GM23248 (cell line): ENCODE measurements around the gene DNPH1. TPM values are rescaled to one million over a fixed set of nuclear protein-coding genes. Genes with fewer than 3 reads are reported as not detected.

Experiments
- DNase-seq: peaks from one replicate; pipeline ENCODE4 v3.0.0-alpha.2; 2015
- H2AFZ ChIP-seq: fragments of 200-600 bp; sonication (generic); 2 replicates; pipeline ENCODE4 v1.6.1; 2016; ENCODE audit warnings: antibody characterized with exemption
- H3F3A ChIP-seq: fragments of 200-600 bp; sonication (generic); 2 replicates; pipeline ENCODE4 v1.6.1; 2016; ENCODE audit warnings: mild to moderate bottlenecking, antibody characterized with exemption, mixed run types; ENCODE audit not compliant: insufficient read depth
- H3K27ac ChIP-seq: fragments of 200-600 bp; sonication (generic); 2 replicates; pipeline ENCODE4 v1.5.1; 2016; ENCODE audit warnings: mild to moderate bottlenecking
- H3K27me3 ChIP-seq: fragments of 200-600 bp; sonication (generic); replicated peaks from 2 replicates; pipeline ENCODE4 v1.6.1; 2016; ENCODE audit warnings: mild to moderate bottlenecking; ENCODE audit not compliant: insufficient read depth
- H3K36me3 ChIP-seq: fragments of 200-600 bp; sonication (generic); 2 replicates; pipeline ENCODE4 v1.6.1; 2016; ENCODE audit warnings: low read depth, mild to moderate bottlenecking
- H3K4me1 ChIP-seq: fragments of 200-600 bp; sonication (generic); 2 replicates; pipeline ENCODE4 v1.6.1; 2016; ENCODE audit warnings: mild to moderate bottlenecking; ENCODE audit not compliant: insufficient read depth
- H3K4me2 ChIP-seq: fragments of 200-600 bp; sonication (generic); one replicate; pipeline ENCODE4 v1.6.1; 2016; ENCODE audit warnings: mild to moderate bottlenecking; ENCODE audit not compliant: unreplicated experiment
- H3K4me3 ChIP-seq: fragments of 200-600 bp; sonication (generic); 2 replicates; pipeline ENCODE4 v1.5.1; 2016; ENCODE audit warnings: mild to moderate bottlenecking
- H3K79me2 ChIP-seq: fragments of 200-600 bp; sonication (generic); 2 replicates; pipeline ENCODE4 v1.6.1; 2016; ENCODE audit warnings: mild to moderate bottlenecking; ENCODE audit not compliant: insufficient read depth
- H3K9ac ChIP-seq: fragments of 200-600 bp; sonication (generic); 2 replicates; pipeline ENCODE4 v1.6.1; 2016; ENCODE audit warnings: mild to moderate bottlenecking
- H3K9me2 ChIP-seq: fragments of 200-600 bp; sonication (generic); 2 replicates; pipeline ENCODE4 v1.6.1; 2016; ENCODE audit warnings: mixed run types, mild to moderate bottlenecking, moderate library complexity; ENCODE audit not compliant: insufficient read depth
- H3K9me3 ChIP-seq: fragments of 200-600 bp; sonication (generic); one replicate; pipeline ENCODE4 v1.6.1; 2017; ENCODE audit warnings: low read depth
- H4K20me1 ChIP-seq: fragments of 200-600 bp; sonication (generic); 2 replicates; pipeline ENCODE4 v1.6.0; 2016; ENCODE audit not compliant: insufficient read depth
- EZH2 ChIP-seq: fragments of 200-600 bp; sonication (generic); IDR thresholded peaks from 2 replicates; pipeline ENCODE4 v1.6.1; 2018; ENCODE audit warnings: antibody characterized with exemption, mild to moderate bottlenecking; ENCODE audit not compliant: insufficient read depth, poor library complexity, severe bottlenecking
- EZH2phosphoT487 ChIP-seq: fragments of 200-600 bp; sonication (generic); IDR thresholded peaks from 2 replicates; pipeline ENCODE4 v1.6.1; 2018; ENCODE audit warnings: antibody characterized with exemption, moderate library complexity, mild to moderate bottlenecking, low read depth; ENCODE audit not compliant: insufficient read depth
- WGBS, 2 experiments: methylation state at CpG; one replicate each; pipeline ENCODE4 v1.1.6; 2015 to 2017; ENCODE audit warnings: low lambda C conversion rate in 2 of 2, low coverage in 1 of 2; ENCODE audit errors: missing lambda C conversion rate in 2 of 2; 5-methylcytosine and 5-hydroxymethylcytosine counted together
- in situ Hi-C: fragments of 300-500 bp; cut with MboI; formaldehyde crosslinking; loops from 2 replicates; pipeline ENCODE4 v1.15.0; 2020
- polyA plus RNA-seq: library from polyadenylated mRNA; unstranded; fragments of >200 nt; fragmentation: Nextera tagmentation; extraction: Ambion mirVana; gene quantifications from 2 replicates; pipeline ENCODE4 v1.2.1, GENCODE V29; 2016
- total RNA-seq: library from RNA; depleted of rRNA; stranded (reverse); fragments of >200 nt; shearing (Covaris generic); gene quantifications from 2 replicates; pipeline ENCODE4 v1.2.3, GENCODE V29; 2014; rRNA removed

DNPH1 gene
- total RNA-seq (61.2 and 94.8 TPM in 2 replicates), polyA plus RNA-seq (90.2 and 93.6 TPM in 2 replicates)

- Histone ChIP-seq H3K9me3 (no peaks in the 10 kb centered on the region), H3K4me2 (peak within 1 kb of the TSS; percentile 76), H3K4me1 (peaks cover 4% of the 10 kb centered on the region; the same call in 1 of the 2 replicates), H4K20me1 (no peaks in the 10 kb centered on the region), H3K9me2 (no peaks in the 10 kb centered on the region), H2AFZ (peak within 1 kb of the TSS; percentile 83), H3K9ac (peak within 1 kb of the TSS; percentile 73), H3K4me3 (peak within 1 kb of the TSS; percentile 74), H3K36me3 (no peaks in the 10 kb centered on the region), H3F3A (no peaks in the 10 kb centered on the region), H3K27me3 (peaks cover 7% of the 10 kb centered on the region; the same call in 1 of the 2 replicates), H3K27ac (no peak within 1 kb of the TSS), H3K79me2 (peaks cover 6% of the 10 kb centered on the region; the same call in 1 of the 2 replicates)
- peak; percentile 85 for DNase-seq
- in situ Hi-C loops: no loop called here
- TF ChIP-seq EZH2phosphoT487 (no peak), EZH2 (no peak)
- WGBS, 2 experiments: 1 to 3% methylated on average over 52 to 61 of the region's 82 CpGs
Measured at GRCh38 chr6:43228951-43229802, at the start of gene DNPH1. TSS of gene DNPH1 (minus strand) at chr6:43229481. CDS start at chr6:43229456, 25 bp downstream.

GRCh38 chr6:43278524-43279078, 49.3 kb upstream of the DNPH1 start:
- no peak for TF ChIP-seq EZH2
- no peak for TF ChIP-seq EZH2phosphoT487
- Histone ChIP-seq H3K36me3 (no peaks in the 10 kb centered on the region), H3K9me3 (no peaks in the 10 kb centered on the region), H3K9ac (no peak overlapping the region), H2AFZ (no peak overlapping the region), H3K4me1 (peaks cover 13% of the 10 kb centered on the region; the same call in 1 of the 2 replicates), H3K27ac (no peak overlapping the region), H3F3A (no peaks in the 10 kb centered on the region), H3K27me3 (peaks cover 20% of the 10 kb centered on the region), H4K20me1 (no peaks in the 10 kb centered on the region), H3K4me2 (peak overlapping the region; percentile 24), H3K9me2 (no peaks in the 10 kb centered on the region), H3K4me3 (no peak overlapping the region), H3K79me2 (no peaks in the 10 kb centered on the region)
- in situ Hi-C loops: no loop called here
- DNase-seq: peak; percentile 68
- 55 to 56% methylated on average over 4 of the region's 4 CpGs for WGBS, 2 experiments

- in situ Hi-C loops: no loop called here
- Histone ChIP-seq H3K9me2 (no peaks in the 10 kb centered on the region), H3K27ac (no peak overlapping the region), H3K4me3 (no peak overlapping the region), H3K4me2 (peak overlapping the region; percentile 24), H2AFZ (no peak overlapping the region), H3F3A (no peaks in the 10 kb centered on the region), H3K9ac (no peak overlapping the region), H3K79me2 (no peaks in the 10 kb centered on the region), H3K27me3 (peaks cover 23% of the 10 kb centered on the region), H3K4me1 (peaks cover 13% of the 10 kb centered on the region; the same call in 1 of the 2 replicates), H3K9me3 (no peaks in the 10 kb centered on the region), H3K36me3 (no peaks in the 10 kb centered on the region), H4K20me1 (no peaks in the 10 kb centered on the region)
- WGBS, 2 experiments: 79 to 85% methylated on average over 12 to 13 of the region's 13 CpGs
- DNase-seq: no peak
- no peak for TF ChIP-seq EZH2phosphoT487
Measured at GRCh38 chr6:43277643-43278523, 48.6 kb upstream of the DNPH1 start.

GRCh38 chr6:43277306-43277642, 48.0 kb upstream of the DNPH1 start:
- Histone ChIP-seq H3K9ac (no peak overlapping the region), H3K9me2 (no peaks in the 10 kb centered on the region), H2AFZ (no peak overlapping the region), H4K20me1 (no peaks in the 10 kb centered on the region), H3K4me2 (no peak overlapping the region), H3K4me3 (no peak overlapping the region), H3F3A (no peaks in the 10 kb centered on the region), H3K36me3 (no peaks in the 10 kb centered on the region), H3K27me3 (peaks cover 23% of the 10 kb centered on the region), H3K4me1 (peaks cover 13% of the 10 kb centered on the region; the same call in 1 of the 2 replicates), H3K79me2 (no peaks in the 10 kb centered on the region), H3K9me3 (no peaks in the 10 kb centered on the region), H3K27ac (no peak overlapping the region)
- DNase-seq: no peak
- in situ Hi-C loops: no loop called here
- 77 to 82% methylated on average over 6 of the region's 6 CpGs for WGBS, 2 experiments
- TF ChIP-seq EZH2phosphoT487 (no peak), EZH2 (no peak)
